Jurkat, Clone E6-1 (cell line): ENCODE results near the gene SLC6A17. TPM values are rescaled to one million over a fixed set of nuclear protein-coding genes. Genes with fewer than 3 reads are reported as not detected.

ENCODE experiments used
- DNase-seq: peaks from one replicate; pipeline ENCODE4 v3.0.0-alpha.2; 2011; ENCODE audit warnings: low read depth, low spot score
- H3K4me3 ChIP-seq: 2 replicates; pipeline ENCODE4 v1.5.1; 2011; ENCODE audit warnings: mild to moderate bottlenecking, low read length, control low read depth, moderate library complexity
- polyA plus RNA-seq: library from polyadenylated mRNA; unstranded; fragments of >200 nt; gene quantifications from one replicate; pipeline ENCODE4 v1.2.1, GENCODE V29; 2012; ENCODE audit warnings: missing spikeins; ENCODE audit not compliant: insufficient read length, insufficient read depth

Gene SLC6A17
- not detected for polyA plus RNA-seq

GRCh38 chr1:110150330-110151174, at the start of gene SLC6A17:
TSS of gene SLC6A17 (plus strand) at chr1:110150494. CDS start at chr1:110166930, 16,436 bp downstream.
- DNase-seq = no peak

GRCh38 chr1:110102081-110102480, 48.2 kb upstream of the SLC6A17 start:
- no peak for DNase-seq
- H3K4me3 ChIP-seq = no peak overlapping the region

More at GRCh38 chr1:110150330-110151174, at the start of gene SLC6A17:
- H3K4me3 ChIP-seq = no peak within 1 kb of the TSS

GRCh38 chr1:110106013-110106941, 44.0 kb upstream of the SLC6A17 start:
- DNase-seq = peak; percentile 50
- no peak overlapping the region for H3K4me3 ChIP-seq

- DNase-seq = no peak
- no peak overlapping the region for H3K4me3 ChIP-seq
These were observed 42.3 kb upstream of the SLC6A17 start for GRCh38 chr1:110107867-110108469.

- DNase-seq = no peak
These were observed 39.2 kb upstream of the SLC6A17 start for GRCh38 chr1:110111081-110111480.

GRCh38 chr1:110112143-110112542, 38.2 kb upstream of the SLC6A17 start, which contains the start of gene UBL4B:
TSS of gene UBL4B (plus strand) at chr1:110112443. CDS start at chr1:110112535, 92 bp downstream.
- no peak for DNase-seq
- H3K4me3 ChIP-seq = no peak within 1 kb of the TSS

More at GRCh38 chr1:110111081-110111480, 39.2 kb upstream of the SLC6A17 start:
- no peak overlapping the region for H3K4me3 ChIP-seq

GRCh38 chr1:110112656-110113055, 37.6 kb upstream of the SLC6A17 start:
- DNase-seq = no peak
- no peak overlapping the region for H3K4me3 ChIP-seq

- no peak overlapping the region for H3K4me3 ChIP-seq
- no peak for DNase-seq
These were observed 36.7 kb upstream of the SLC6A17 start for GRCh38 chr1:110113551-110113950.

- no peak overlapping the region for H3K4me3 ChIP-seq
- no peak for DNase-seq
These were observed 36.1 kb upstream of the SLC6A17 start for GRCh38 chr1:110114173-110114572.

GRCh38 chr1:110114784-110115183, 35.5 kb upstream of the SLC6A17 start:
- no peak for DNase-seq
- no peak overlapping the region for H3K4me3 ChIP-seq

GRCh38 chr1:110118636-110119396, 31.5 kb upstream of the SLC6A17 start:
- no peak for DNase-seq

GRCh38 chr1:110119843-110120242, 30.5 kb upstream of the SLC6A17 start:
- DNase-seq = no peak
- H3K4me3 ChIP-seq = no peak overlapping the region

More at GRCh38 chr1:110118636-110119396, 31.5 kb upstream of the SLC6A17 start:
- no peak overlapping the region for H3K4me3 ChIP-seq

GRCh38 chr1:110120960-110121561, 29.2 kb upstream of the SLC6A17 start:
- DNase-seq = no peak
- H3K4me3 ChIP-seq = no peak overlapping the region

GRCh38 chr1:110123224-110123623, 27.1 kb upstream of the SLC6A17 start:
- DNase-seq = no peak

GRCh38 chr1:110125810-110126209, 24.5 kb upstream of the SLC6A17 start:
- DNase-seq = no peak
- H3K4me3 ChIP-seq = no peak overlapping the region

More at GRCh38 chr1:110123224-110123623, 27.1 kb upstream of the SLC6A17 start:
- no peak overlapping the region for H3K4me3 ChIP-seq

GRCh38 chr1:110130113-110130591, 20.1 kb upstream of the SLC6A17 start:
- no peak overlapping the region for H3K4me3 ChIP-seq
- no peak for DNase-seq

GRCh38 chr1:110130989-110131388, 19.3 kb upstream of the SLC6A17 start:
- DNase-seq = no peak
- H3K4me3 ChIP-seq = no peak overlapping the region

GRCh38 chr1:110132682-110133081, 17.6 kb upstream of the SLC6A17 start:
- no peak for DNase-seq
- H3K4me3 ChIP-seq = no peak overlapping the region
